ENCODE results near the gene NEURL1. TPM values are rescaled to one million over a fixed set of nuclear protein-coding genes. Genes with fewer than 3 reads are reported as not detected.

NEURL1 gene
- total RNA-seq, 4 donors from 2014 or later: 0.19 TPM; not detected in 3

DNA sequence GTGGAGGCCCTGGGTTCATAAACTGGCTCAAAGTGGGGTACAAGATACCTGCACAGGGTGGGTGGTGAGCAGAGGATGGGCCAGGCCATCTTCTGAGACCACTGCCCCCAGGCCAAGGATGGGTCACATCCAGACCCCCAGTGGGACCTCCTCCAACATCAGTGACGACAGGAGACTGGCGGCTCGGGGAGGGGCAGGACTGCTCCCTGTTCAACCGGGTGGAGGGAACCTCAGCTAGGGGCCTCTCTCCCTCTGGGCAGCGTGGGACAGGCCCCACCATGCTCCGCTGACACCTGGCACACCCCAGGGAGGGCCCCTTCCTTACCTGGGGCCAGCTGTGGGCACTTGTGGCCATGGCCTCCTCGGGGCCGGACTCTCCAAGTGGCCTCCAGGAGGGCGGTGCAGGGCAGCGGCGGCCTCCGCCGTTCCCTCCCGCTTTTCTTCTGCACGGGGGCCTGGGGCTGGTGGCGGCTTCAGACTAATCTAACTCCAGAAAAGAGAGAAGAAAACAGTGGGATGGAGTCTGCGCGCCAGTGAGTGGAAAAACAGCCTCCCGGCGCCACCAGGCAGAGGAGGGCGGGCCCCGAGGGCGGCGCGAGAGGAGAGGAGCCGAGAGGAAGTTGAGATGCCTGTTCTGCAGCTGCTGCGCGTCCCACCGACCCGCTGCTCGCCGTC, 41.5 kb upstream of the NEURL1 start, which contains the start of gene CALHM2:
TSS of gene CALHM2 (minus strand) at position 540 of the 675 bp plus-strand sequence. CDS start 2,429 bp downstream, outside the sequence.
- Histone ChIP-seq H3K9me3 (no peaks in the 10 kb centered on the region), H3K4me3 (peak within 1 kb of the TSS; percentile 44 to 77 (median 70)), H3K36me3 (peaks cover 0 to 35% (median 12%) of the 10 kb centered on the region in 3 donors), H3K4me1 (peaks cover 23 to 66% (median 42%) of the 10 kb centered on the region in 3 donors), H3K27ac (peak within 1 kb of the TSS; percentile 78 to 94 (median 92)), H3K27me3 (peaks cover 0 to 3% (median 0%) of the 10 kb centered on the region in 4 donors)
- TF ChIP-seq, protein P1, sequence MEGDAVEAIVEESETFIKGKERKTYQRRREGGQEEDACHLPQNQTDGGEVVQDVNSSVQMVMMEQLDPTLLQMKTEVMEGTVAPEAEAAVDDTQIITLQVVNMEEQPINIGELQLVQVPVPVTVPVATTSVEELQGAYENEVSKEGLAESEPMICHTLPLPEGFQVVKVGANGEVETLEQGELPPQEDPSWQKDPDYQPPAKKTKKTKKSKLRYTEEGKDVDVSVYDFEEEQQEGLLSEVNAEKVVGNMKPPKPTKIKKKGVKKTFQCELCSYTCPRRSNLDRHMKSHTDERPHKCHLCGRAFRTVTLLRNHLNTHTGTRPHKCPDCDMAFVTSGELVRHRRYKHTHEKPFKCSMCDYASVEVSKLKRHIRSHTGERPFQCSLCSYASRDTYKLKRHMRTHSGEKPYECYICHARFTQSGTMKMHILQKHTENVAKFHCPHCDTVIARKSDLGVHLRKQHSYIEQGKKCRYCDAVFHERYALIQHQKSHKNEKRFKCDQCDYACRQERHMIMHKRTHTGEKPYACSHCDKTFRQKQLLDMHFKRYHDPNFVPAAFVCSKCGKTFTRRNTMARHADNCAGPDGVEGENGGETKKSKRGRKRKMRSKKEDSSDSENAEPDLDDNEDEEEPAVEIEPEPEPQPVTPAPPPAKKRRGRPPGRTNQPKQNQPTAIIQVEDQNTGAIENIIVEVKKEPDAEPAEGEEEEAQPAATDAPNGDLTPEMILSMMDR (IDR thresholded peaks at IDR 0.05): no peak
- TF ChIP-seq POLR2A (IDR thresholded peaks at IDR 0.05): peak in 1 of 4 donors; percentile 50
- no peak for DNase-seq
- WGBS, 2 donors: 0 to 5% methylated on average over 4 to 16 of the region's 32 CpGs
- intact Hi-C loops (cut with DNase I): no loop called here

- peaks cover 0 to 28% (median 5%) of the 10 kb centered on the region in 3 donors for H3K36me3 ChIP-seq
- no peak for DNase-seq
- H3K27ac ChIP-seq: peak overlapping the region; percentile 78 to 94 (median 92)
- H3K27me3 ChIP-seq: peaks cover 0 to 3% (median 0%) of the 10 kb centered on the region in 4 donors
- no peaks in the 10 kb centered on the region for H3K9me3 ChIP-seq
- H3K4me3 ChIP-seq: peak overlapping the region; percentile 44 to 77 (median 70)
- WGBS, 2 donors: 32 to 59% methylated on average over 14 to 16 of the region's 27 CpGs
- H3K4me1 ChIP-seq: peaks cover 19 to 59% (median 36%) of the 10 kb centered on the region in 3 donors
- intact Hi-C loops (cut with DNase I): no loop called here
- TF ChIP-seq, protein P1 (IDR thresholded peaks at IDR 0.05): no peak
- TF ChIP-seq POLR2A (IDR thresholded peaks at IDR 0.05): no peak
These were observed 40.8 kb upstream of the NEURL1 start for GRCh38 chr10:103452506-103453230.

GRCh38 chr10:103454026-103454425, 39.5 kb upstream of the NEURL1 start:
- H3K9me3 ChIP-seq: no peaks in the 10 kb centered on the region
- DNase-seq: no peak
- H3K4me3 ChIP-seq: no peak overlapping the region
- peaks cover 14 to 46% (median 23%) of the 10 kb centered on the region in 3 donors for H3K4me1 ChIP-seq
- no peak overlapping the region for H3K27ac ChIP-seq
- no peak for TF ChIP-seq POLR2A (IDR thresholded peaks at IDR 0.05)
- TF ChIP-seq, protein P1 (IDR thresholded peaks at IDR 0.05): no peak
- 84 to 93% methylated on average over 3 to 4 of the region's 4 CpGs for WGBS, 2 donors
- H3K27me3 ChIP-seq: peaks cover 0 to 3% (median 0%) of the 10 kb centered on the region in 4 donors
- H3K36me3 ChIP-seq: peaks cover 0 to 15% (median 0%) of the 10 kb centered on the region in 3 donors
- intact Hi-C loops (cut with DNase I): no loop called here

GRCh38 chr10:103455235-103455634, 38.3 kb upstream of the NEURL1 start:
- Histone ChIP-seq H3K27me3 (peaks cover 0 to 3% (median 0%) of the 10 kb centered on the region in 4 donors), H3K4me3 (no peak overlapping the region), H3K9me3 (no peaks in the 10 kb centered on the region), H3K27ac (no peak overlapping the region), H3K4me1 (peaks cover 2 to 34% (median 11%) of the 10 kb centered on the region in 3 donors), H3K36me3 (peaks cover 0 to 2% (median 0%) of the 10 kb centered on the region in 3 donors)
- TF ChIP-seq, protein P1 (IDR thresholded peaks at IDR 0.05): no peak
- TF ChIP-seq POLR2A (IDR thresholded peaks at IDR 0.05): no peak
- WGBS, 2 donors: 85 to 98% methylated on average over 4 to 9 of the region's 25 CpGs
- DNase-seq: no peak
- intact Hi-C loops (cut with DNase I): no loop called here

Data from esophagus squamous epithelium (tissue), 5 donors.